HG03565 (cell line): ENCODE results near the gene OR4F15.
"Not testable (repeated sequence)": the region's sequence is repeated elsewhere in the genome, so short reads cannot be mapped to it uniquely, and the experiment has no call there.

Source experiments
- ATAC-seq: cut with Tn5 transposase; IDR thresholded peaks from one replicate; pipeline ENCODE4 v1.9.1; 2021; ENCODE audit warnings: mild to moderate bottlenecking, moderate library complexity; ENCODE audit not compliant: unreplicated experiment

OR4F15 gene, protein sequence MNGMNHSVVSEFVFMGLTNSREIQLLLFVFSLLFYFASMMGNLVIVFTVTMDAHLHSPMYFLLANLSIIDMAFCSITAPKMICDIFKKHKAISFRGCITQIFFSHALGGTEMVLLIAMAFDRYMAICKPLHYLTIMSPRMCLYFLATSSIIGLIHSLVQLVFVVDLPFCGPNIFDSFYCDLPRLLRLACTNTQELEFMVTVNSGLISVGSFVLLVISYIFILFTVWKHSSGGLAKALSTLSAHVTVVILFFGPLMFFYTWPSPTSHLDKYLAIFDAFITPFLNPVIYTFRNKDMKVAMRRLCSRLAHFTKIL

DNA sequence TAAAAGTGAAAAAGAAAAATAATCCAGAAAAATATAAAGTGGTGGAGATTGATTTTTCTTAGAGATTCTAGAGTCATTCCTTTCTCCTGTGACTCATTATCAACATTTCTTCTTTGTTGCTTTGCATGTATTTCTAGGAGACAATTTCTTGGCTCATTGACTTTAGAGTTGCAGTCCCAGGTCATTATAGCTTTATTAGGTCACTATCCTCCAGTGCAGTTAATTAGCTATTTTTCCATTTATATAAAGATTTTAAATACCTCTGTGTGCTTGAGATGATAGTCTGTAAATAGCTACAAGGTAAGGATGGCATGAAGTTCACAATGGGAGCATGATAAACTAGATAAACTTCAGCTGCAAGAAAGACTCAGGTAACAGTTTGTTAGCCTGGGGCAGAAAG lies at the start of gene OR4F15:
Gene OR4F15 (plus strand): TSS at position 301 of the 400 bp plus-strand sequence. CDS start 5,985 bp downstream, outside the sequence.
- ATAC-seq = no peak

GRCh38 chr15:101764669-101765339 lies 47.2 kb upstream of the OR4F15 start:
- ATAC-seq = not testable (repeated sequence)

DNA sequence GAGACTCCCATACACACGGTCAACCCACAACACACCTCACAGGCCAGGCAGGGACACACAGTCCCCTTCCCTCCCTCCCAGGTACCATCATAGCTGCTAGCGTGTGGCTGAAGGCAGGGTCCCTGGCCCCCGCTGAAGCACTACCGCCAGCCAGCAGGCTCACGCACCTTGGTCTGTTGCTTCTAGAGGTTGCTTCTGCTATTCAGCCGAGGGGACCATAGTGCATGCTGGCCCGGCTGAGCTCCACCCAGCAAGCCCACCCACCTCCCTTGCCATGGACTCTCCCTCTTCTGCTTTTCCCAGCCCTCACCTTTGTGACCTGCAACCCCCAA lies 46.7 kb upstream of the OR4F15 start:
- ATAC-seq = not testable (repeated sequence)

DNA sequence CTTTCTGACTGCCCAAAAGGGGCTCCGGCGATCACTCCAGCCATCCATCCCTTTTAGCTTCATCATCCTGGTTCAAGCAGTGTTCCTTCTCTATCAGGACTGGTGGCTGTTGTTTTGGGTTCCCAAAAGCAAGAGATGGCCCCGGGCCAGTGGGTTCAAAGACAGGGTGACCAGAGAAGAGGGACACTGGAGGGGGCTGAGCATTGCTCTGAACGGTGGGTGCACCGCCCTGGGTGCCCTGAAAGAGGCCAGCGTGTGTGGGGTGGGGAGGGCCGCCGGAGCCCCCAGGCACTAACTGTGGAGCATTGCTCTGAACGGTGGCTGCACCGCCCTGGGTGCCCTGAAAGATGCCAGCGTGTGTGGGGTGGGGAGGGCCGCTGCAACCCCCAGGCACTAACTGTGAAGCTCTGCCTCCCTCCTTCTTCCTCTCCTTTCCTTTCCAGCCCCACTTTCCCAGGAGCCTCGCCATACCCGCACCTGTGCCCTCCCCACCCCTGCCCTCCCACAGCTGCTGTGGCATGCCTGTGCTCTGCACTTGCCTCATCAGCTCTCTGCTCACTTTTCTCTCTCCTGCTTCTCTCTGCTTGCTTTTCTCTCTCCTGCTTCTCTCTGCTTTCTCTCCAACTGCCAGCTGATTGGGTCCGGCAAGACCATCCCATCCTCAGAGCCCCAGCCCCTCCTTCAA lies 46.1 kb upstream of the OR4F15 start:
- ATAC-seq = no peak

DNA sequence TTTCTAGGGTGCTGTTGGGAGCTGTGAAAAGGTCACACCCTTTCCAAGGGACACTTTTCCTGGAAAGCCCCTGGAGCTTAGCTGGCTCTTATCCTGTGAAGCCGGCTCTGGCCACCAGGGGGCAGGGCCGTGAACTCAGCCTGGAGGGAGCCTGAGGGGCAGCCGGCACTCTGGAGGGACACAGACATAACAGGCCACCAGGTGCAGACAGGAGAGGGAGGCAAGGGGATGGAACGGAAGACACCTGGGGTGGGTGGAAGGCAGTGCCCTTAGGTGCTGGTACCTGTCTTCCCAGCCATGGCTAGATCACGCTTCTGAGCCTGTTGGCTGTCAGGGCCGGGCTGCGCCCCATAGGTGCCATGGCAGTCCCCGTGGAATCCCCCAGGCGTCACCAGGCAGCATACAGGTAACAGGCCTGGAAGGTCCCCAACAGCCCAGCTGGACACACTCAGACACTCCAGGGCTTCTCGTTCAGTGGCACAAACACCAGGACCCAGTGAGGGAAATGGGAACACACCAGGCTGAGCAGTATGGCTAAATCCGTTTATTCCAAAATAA lies 44.8 kb upstream of the OR4F15 start:
- not testable (repeated sequence) for ATAC-seq

GRCh38 chr15:101772921-101773320 lies 39.1 kb upstream of the OR4F15 start:
- no peak for ATAC-seq

- ATAC-seq = no peak
Observed at GRCh38 chr15:101773496-101774100, 38.4 kb upstream of the OR4F15 start.

GRCh38 chr15:101775136-101775535 lies 36.9 kb upstream of the OR4F15 start:
- ATAC-seq = no peak

DNA sequence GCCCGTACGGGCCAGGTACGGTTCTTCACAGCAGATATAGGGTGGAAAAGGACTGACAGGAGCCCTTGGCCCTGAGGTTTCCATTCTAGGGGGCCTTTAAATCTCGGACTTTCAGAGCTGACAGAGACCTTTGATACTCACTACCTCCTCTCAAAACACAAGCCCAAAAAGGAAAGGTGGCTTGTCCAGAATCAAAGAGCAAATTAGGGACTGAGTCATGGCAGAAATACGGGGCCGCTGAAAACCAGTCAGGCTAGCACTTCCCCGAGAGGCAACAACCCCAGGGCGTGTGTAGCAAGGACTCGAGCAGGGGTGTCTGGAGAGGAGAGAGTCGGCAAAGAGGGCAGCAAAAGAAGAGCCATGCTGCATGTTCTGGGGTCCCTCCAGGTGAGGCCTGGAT lies 33.4 kb upstream of the OR4F15 start:
- not testable (repeated sequence) for ATAC-seq

GRCh38 chr15:101780225-101780624 lies 31.8 kb upstream of the OR4F15 start:
- not testable (repeated sequence) for ATAC-seq

GRCh38 chr15:101781928-101782327 lies 30.1 kb upstream of the OR4F15 start:
- ATAC-seq = no peak

DNA sequence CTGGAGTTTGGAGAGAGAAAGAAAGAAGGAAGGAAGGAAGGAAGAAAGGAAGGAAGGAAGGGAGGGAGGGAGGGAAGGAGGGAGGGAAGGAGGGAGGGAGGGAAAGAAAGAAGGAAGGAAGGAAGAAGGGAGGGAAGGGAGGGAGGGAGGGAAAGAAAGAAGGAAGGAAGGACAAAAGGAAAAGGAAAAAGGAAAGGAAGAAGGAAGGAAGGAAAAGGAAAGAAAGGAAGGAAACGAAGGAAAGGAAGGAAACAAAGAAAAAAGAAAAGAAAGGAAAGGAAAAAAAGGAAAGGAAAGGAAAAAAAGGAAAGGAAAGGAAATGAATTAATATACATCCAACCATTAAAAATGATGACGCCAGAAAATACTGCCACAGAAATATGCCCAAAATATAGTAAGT lies 27.4 kb upstream of the OR4F15 start:
- no peak for ATAC-seq

DNA sequence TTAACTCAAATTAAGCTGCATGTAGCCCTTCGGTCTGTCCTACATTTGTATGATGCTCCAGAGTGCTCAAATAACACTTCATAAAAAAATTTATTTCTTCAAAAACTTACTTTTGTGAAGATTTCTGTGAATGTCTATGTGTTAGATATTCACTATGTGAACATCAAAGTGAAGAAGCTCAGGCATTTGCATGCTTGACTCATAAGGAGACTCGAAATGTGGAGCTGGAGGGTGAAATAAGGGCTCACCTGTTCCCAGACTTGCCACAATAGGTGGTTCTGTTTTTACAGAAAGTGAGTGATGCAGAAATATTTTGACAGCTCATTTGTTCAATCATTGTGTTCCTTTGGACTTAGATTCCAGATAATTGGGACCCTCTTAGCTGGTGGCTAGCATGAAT lies 25.6 kb upstream of the OR4F15 start:
- ATAC-seq = peak; percentile 43

- not testable (repeated sequence) for ATAC-seq
Observed at GRCh38 chr15:101788001-101788400, 24.0 kb upstream of the OR4F15 start.

DNA sequence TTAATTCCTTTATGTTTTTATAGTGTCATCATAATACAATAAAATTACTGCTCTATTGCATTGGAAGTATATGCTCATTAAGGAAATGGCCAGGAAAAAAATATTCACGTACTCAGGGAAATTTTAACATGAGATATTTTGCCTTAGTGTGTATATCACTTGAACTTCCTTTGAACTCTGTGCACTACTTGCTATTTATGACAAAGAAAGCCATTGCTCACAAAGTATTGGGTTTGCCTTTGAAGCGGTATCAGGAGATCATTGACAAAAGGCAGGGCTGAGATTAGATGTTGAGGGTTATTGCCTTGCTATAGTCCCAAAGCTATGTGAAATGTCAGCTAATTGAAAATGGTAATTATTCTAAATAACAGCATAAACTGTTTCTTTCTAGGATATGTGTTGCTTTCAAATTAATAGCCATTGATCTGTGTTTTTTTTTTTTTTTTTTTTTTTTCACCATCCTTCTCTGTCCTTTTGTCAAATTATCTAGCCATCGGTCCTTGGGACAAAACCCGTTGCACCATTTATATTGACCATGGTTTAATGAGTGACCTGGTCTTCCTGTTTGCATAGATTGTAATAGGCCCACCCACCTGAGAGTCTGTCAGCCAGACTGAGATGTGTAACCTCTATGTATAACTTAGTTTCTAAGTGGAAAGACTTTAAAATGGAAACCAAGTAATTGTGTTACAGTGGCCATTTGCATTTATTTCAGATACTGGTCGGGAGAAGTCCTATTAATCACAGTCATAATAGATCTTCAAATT lies 23.3 kb upstream of the OR4F15 start:
- not testable (repeated sequence) for ATAC-seq

DNA sequence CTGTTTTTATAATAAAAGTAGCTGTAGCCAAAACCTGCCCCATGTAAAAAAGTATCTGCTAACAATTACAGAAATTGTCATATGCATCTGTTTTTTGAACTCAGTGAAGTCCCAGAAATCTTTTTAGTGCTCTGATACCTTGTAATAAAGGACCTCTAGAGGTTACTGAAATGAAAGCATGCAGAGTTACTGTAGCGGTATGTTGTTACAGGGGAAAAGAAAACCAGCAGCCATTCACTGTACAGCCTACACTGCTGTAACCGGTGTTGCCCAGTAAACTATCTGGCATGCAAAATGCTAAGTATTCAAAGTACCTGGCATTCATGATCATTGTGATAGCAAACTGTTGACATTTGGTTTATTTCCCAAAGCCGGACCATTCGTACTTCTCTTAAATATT lies 21.3 kb upstream of the OR4F15 start:
- not testable (repeated sequence) for ATAC-seq

DNA sequence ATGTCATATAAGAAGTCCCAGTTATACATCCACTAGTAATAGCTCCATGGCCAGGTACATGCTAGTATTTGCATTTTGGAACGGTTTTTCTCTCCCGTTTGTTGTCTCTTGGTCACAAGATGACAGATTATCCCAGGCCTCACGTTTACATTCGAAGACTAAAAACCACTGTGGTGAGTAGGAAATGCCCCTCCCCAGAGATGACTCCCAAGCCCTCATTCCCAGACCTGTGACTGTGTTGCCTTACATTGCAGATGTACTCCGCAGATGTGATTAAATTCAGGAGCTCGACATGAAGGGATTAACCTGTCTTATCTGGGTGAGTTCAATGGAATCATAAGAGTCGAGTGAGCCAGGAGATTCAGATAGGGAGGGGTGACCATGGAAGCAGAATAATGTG lies 18.0 kb upstream of the OR4F15 start:
- not testable (repeated sequence) for ATAC-seq

- no peak for ATAC-seq
Observed at GRCh38 chr15:101795455-101795854, 16.5 kb upstream of the OR4F15 start.

DNA sequence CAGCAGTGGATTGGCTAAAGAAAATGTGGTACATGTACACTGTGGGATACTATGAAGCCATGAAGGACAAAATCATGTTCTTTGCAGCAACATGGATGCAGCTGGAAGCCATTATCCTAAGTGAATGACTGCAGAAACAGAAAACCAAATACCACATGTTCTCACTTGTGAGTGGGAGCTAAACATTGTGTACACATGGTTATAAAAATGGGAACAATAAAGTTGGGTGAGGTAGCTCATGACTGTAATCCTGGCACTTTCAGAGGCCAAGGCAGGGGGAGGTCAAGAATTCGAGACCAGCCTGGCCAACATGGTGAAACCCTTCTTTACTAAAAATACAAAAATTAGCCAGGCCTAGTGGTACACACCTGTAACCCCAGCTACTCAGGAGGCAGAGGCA lies 12.3 kb upstream of the OR4F15 start:
- no peak for ATAC-seq

DNA sequence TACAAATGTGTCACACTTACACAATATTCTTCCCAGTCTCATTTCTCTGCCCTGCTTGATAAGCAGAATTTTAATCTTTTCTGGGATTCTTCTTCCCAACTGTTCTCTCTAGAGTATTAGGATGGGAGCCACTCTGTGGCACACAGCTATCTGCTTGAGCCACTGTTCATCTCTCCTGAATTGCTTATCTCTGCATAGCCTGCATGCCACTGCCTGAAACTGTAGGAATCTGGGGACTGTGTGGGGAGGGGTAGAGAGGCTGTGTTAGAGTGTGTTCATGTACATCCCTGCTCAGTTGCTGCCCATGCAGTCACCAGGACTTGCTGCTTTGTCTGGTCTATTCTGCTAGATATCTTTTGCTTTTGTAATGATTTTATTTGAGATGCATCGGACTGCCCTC lies 11.0 kb upstream of the OR4F15 start:
- ATAC-seq = no peak
